Measurements from ENCODE around the gene ESCO1.

ESCO1 gene

GRCh38 chr18:21526463-21526862, 74.0 kb downstream of the ESCO1 start:
- H3K4me3 ChIP-seq (replicated peaks; ENCODE audit: low read depth, low read length), result no peak overlapping the region
- DNase-seq (ENCODE audit: extremely low read depth, low read depth), result no peak
- no peak for TF ChIP-seq CTCF (IDR thresholded peaks at IDR 0.05; ENCODE audit: low read depth, low read length, missing control alignments)

DNA sequence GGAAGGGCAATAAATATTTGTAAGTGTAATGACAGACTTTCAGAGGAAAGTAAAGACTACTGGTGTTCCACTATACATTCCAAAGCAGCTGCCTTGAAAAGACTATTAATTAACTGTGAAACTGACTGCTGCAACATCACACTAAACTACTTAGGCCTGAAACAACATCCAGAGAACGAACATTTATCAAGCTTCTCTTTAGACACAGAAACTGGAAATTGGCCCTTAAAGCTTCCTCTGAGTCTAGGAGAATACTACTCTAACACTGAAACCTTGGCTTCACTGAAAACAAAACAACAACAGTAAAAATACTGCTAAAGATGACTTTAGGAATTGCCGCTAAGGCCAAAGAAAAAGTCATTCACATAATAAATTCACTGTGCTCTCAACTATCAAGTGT, 74.6 kb downstream of the ESCO1 start:
- no peak for TF ChIP-seq CTCF (IDR thresholded peaks at IDR 0.05; ENCODE audit: low read depth, low read length, missing control alignments)
- H3K4me3 ChIP-seq (replicated peaks; ENCODE audit: low read depth, low read length), result no peak overlapping the region
- DNase-seq (ENCODE audit: extremely low read depth, low read depth), result no peak

DNA sequence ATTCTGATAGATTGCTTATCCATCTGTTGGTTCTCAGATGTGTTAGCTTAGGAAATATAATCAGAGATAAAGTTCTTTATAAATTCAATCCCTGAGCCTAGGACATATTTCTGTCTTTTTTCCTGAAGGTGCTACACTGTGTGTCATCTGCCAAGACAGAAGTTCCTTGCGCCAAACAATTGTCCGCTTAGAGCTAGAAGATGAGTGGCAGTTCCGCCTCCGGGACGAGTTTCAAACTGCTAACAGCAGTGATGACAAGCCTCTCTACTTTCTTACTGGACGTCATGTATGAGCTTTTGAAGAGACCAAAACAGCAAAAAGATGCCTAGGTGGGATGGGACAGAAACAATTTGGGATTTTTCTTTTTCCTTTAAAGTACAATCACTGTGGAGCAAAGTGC, 78.0 kb downstream of the ESCO1 start:
- no peak for DNase-seq (ENCODE audit: extremely low read depth, low read depth)
- TF ChIP-seq CTCF (IDR thresholded peaks at IDR 0.05; ENCODE audit: low read depth, low read length, missing control alignments), result no peak
- no peak overlapping the region for H3K4me3 ChIP-seq (replicated peaks; ENCODE audit: low read depth, low read length)

- no peak for TF ChIP-seq CTCF (IDR thresholded peaks at IDR 0.05; ENCODE audit: low read depth, low read length, missing control alignments)
- DNase-seq (ENCODE audit: extremely low read depth, low read depth), result no peak
- H3K4me3 ChIP-seq (replicated peaks; ENCODE audit: low read depth, low read length), result no peak overlapping the region
These were observed 86.8 kb downstream of the ESCO1 start for GRCh38 chr18:21513741-21514140.

GRCh38 chr18:21513292-21513691, 87.2 kb downstream of the ESCO1 start:
- TF ChIP-seq CTCF (IDR thresholded peaks at IDR 0.05; ENCODE audit: low read depth, low read length, missing control alignments), result no peak

GRCh38 chr18:21509062-21509461, 91.4 kb downstream of the ESCO1 start:
- H3K4me3 ChIP-seq (replicated peaks; ENCODE audit: low read depth, low read length), result no peak overlapping the region
- DNase-seq (ENCODE audit: extremely low read depth, low read depth), result no peak
- no peak for TF ChIP-seq CTCF (IDR thresholded peaks at IDR 0.05; ENCODE audit: low read depth, low read length, missing control alignments)

More at GRCh38 chr18:21513292-21513691, 87.2 kb downstream of the ESCO1 start:
- DNase-seq (ENCODE audit: extremely low read depth, low read depth), result no peak
- H3K4me3 ChIP-seq (replicated peaks; ENCODE audit: low read depth, low read length), result no peak overlapping the region

Measured in HFF-Myc (cell line).